HUDEP-2 (cell line): ENCODE data around the gene SLC15A1.

ENCODE experiments used
- DNase-seq, 76 experiments: peaks; one replicate each; lab custom pipeline; 2025; ENCODE audit not compliant: unreplicated experiment in 76 of 76; lab: John Stamatoyannopoulos, UW

SLC15A1 gene

DNA sequence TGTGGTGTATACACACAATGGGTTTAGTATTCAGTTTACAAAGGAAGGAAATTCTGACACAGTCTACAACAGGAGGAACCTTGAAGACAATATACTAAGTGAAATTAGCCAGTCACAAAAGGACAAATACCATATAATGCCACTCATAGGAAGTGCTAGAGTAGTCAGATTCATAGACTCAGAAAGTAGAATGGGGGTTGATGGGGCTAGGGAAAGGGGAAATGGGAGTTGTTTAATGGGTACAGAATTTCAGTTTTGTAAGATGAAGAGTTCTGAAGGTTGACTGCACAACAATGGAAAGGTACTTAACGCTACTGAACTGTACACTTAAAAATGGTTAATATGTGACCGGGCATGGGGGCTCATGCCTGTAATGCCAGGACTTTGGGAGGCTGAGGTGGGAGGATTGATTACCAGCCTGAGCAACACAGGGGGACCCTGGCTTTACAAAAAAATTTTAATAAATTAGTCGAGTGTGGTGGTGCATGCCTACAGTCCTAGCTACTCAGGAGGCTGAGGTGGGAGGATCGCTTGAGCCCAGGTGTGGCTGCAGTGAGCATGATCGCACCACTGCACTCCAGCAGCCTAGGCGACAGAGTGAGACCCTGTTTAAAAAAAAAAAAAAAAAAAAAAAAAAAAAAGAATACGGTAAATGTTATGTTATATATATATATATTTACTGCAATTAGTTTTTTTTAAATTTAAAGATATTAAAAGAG lies 45.0 kb downstream of the SLC15A1 start:
- DNase-seq = no peak

DNA sequence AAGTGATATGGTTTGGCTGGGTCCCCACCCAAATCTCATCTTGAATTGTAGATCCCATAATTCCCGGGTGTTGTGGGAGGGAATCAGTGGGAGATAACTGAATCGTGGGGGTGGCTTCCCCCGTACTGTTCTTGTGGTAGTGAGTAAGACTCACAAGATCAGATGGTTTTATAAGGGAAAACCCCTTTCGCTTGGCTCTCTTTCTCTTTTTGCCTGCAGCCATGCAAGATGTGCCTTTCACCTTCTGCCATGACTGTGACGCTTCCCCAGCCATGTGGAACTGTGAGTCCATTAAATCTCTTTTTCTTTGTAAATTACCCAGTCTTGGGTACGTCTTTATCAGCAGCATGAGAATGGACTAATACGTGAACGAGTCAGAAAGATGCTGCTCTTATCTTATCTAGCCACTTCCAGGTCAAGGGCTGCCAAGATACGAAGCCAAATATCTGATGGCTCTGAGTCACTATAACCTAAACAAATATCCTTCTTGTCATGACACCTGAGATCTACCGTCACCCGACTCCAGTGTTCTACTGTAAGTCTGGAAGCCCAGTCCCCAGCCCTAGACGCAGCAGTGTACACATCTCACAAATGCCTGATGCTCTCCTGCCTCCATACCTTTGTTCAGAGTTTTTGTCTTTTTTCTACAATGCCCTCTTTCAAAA lies 45.9 kb downstream of the SLC15A1 start:
- DNase-seq = peak in 2 of 76 experiments; percentile 10 to 17

DNA sequence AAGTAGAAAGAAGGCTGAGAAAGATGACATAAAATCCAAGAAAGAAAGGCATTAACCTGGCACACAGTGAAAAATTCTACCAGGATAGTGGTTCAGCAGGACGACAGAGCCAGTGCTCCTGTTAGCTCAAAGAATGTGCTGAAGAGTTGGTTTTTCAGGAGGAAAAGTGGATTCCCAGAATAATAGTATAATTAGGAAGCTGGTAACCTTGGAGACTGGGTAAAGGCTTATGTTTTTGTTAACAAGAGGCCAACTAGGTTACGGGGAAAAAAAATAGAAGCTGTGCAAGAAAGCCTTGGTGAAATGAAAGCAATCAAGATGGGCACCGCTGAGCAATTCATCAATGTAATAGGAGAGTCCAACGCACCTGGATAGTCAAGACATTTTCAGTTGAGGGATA lies 54.7 kb downstream of the SLC15A1 start:
- DNase-seq = no peak

DNA sequence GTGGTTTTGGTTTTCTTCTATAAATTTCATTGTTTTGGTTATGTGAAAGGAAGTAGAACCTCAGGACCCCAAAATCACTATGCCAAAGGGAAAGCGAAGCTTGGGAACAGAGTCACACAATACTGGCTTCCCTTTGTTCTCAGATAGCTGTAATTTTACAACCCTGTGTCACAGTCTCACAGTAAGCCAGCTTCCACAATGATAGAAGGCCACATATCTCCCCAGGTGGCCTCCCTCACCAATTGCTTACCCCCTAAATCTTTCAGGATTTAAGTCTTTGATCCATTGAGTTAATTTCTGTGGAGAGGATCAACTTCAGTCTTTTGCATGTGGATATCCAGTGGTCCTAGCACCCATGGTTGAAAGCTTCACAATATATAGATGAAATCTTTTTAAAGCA lies 58.7 kb downstream of the SLC15A1 start:
- no peak for DNase-seq

DNA sequence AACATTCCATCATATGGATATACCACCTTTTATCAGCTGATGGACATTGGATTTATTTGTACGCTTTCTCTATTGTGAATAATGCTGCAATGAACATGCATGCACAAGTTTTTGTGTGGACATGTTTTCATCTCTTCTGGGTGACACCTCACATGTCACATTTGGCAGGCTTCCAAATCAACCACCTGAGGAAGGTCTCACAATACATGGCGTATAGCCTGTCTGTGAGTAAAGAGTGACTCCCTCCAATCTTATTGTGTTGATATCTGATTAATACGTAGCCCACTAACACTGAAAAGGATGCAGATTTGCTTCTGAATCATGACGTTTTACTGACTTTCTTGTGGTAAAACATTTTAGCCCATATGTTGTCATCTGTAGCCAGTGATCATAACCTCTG lies 61.1 kb downstream of the SLC15A1 start:
- DNase-seq = no peak

DNA sequence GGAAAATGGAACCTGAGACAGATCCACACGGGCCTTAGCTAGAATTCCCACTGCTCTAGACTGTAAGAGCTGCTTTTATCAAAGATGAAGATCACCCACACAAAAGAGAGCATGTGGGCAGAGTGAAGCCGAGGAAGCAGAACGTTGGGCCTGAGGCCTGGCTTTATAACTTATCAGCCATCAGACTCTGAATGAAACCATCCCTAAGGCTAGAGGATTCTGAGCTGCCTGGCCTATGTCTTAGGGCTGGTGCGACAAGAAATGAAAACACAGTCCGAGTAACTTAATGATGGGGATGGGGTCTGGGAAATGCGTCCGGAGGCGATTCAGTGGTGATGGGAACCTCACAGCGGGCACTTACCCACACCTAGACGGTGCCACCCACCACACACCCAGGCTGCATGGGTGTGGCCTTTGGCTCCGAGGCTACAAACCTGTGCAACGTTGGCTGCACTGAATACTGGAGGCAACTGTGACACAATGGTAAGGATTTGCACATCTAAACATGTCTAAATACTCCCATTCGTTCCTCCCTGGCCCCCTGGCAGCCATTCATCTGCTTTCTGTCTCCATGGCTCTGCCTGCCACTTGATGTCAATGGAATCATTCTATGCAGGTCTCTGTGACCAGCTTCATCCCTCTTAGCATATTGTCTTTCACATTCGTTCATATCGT lies 62.0 kb downstream of the SLC15A1 start:
- no peak for DNase-seq

DNA sequence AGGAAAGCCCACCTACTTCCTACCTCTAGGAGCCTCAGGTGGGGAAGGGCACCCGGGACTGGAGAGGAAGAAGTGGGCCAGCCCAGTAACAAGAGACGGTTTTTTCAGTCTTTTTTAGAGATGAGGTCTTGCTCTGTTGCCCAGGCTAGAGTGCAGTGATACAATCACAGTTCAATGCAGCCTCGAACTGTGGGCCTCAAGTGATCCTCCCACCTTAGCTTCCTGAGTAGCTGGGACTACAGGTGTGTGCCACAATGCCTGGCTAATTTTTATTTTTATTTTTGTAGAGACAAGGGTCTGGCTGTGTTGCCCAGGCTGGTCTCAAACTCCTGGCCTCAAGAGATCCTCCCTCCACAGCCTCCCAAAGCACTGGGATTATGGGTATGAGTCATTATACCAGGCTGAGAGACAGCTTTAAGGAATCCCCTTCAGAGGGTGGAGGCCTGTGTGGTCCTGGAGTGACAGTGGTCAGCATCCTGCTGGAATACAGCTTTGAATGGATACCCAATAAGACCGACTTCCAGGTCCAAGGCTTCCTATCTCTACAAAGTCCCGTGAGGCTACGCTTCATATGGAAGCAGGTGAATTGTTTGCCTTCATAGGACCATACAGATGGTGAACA lies 63.0 kb downstream of the SLC15A1 start:
- no peak for DNase-seq

DNA sequence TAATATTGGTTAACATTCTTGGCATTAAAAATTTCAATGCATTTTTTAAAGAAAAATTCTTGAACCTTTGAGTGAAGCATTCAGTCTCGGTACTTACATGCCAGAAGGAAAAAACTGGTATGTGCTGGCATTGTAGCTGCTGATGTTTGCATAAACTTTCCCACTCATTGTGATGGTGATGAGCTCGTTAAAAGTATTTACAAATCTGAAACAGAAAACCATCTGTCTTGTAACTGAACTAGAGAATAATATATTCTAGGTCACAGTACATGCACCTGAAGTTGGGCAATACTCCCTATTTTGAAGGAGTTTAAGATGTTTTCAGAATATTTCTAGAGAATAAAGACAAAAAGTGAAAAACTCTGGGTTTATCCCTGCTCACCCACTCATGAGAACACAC lies 64.1 kb downstream of the SLC15A1 start:
- DNase-seq = no peak

DNA sequence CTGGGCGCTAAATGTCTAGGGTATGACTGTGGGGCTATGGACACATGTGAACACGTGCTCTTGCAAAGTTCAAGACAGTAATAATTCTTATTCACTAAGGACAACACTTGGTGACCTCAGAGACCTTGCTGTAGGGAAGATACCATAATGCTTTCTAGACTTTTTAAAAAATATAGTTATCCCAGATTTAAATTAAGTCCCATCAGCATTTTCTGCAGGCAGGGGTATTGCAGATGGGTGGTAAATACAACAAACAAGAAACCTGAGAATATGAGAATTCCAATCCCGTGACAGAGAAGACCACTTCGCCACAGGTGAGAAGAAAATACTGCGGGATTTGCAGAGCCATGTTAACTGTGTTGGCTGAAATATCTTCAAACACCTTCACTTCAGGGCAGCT lies 65.2 kb downstream of the SLC15A1 start:
- no peak for DNase-seq

DNA sequence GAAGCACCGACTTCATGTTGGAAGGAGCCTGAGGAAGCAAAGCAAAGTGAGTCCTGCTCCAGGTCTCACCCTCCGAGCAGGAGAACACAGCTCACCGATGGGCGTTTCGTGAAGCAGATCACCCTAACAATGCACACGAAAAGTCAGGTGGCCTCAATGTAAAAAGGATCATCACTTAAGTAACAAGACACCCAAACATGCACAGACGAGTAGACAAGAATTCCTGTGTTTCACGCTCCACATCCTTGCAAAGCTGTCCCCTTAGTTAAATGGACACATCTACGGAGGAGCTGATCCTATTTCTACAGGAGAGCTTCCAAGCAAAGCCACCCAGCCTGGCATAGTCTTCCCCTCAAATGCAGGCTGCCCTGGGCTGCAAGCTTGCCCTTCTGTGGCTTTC lies 66.2 kb downstream of the SLC15A1 start:
- no peak for DNase-seq

DNA sequence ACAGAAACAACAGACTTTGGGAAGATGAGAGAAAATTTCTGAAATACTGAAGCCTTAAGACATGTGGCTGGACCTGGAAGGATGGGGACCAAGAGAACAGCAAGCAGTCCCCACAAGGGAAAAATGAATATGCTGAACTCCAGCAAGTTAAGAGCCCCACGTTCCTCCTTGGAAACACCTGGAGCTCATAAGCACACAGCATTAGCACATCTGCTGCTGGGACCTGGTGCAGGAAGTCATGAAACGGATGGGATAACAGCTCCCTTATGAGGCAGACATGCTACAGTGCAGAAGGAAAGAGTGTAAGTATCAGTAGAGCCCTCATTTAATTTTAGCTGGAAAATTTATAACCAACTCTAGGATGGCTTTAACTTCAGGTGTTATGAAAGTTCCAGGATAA lies 67.3 kb downstream of the SLC15A1 start:
- no peak for DNase-seq

DNA sequence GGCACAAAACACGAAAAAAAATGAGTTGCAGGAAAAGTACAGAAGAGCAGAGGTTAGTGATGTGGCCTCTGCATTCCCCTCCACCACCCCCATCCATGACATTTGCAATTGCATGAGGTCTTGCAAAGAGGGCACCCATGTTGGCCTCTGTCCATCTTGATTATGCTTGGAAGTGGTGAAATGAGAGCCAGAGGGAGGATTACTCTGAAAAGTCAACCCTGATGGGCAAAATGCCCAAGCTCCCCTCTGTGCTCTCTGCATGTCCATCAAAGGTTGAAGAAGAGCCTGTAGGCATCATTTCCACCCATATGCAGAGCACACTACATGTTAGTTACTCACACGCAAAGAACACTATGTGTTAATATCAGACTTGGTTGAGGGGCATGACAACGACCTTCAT lies 71.4 kb downstream of the SLC15A1 start:
- no peak for DNase-seq

DNA sequence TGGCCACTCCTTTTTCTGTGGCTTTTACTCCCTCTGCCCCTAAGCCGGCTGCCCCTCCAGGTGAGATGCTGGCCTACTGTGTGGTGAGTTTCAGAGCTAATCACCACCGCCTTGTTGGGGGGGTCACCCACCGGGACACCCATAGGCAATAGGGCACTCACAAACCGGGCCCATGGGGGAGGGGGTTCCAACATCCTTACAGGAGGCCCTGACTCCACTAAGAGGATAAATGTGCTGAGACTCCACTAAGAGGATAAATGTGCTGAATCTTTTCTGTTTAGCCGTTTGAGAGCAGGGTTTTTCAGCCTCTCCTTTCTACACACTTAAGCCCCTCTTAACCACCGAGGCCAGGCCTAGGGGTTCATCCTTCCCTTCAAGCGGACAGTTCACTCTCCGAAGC lies 73.7 kb downstream of the SLC15A1 start:
- DNase-seq = no peak

DNA sequence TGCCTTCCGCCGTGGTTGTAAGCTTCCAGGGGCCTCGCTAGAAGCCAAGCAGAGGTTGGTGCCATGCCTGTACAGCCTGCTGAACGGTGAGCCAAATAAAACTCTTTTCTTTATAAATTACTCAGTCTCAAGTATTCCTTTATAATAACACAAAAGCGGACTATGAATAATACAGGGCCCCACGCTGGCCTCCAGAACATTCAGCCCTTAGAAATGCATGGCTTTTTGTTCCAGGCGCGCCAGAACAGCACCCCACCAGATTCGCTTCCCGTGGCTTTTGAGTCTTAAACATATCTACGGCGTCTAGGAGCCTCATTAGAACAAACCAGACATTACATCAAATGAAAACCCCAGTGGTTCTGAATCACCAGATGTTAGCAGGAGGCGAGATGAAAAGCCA lies 75.1 kb downstream of the SLC15A1 start:
- DNase-seq = no peak

DNA sequence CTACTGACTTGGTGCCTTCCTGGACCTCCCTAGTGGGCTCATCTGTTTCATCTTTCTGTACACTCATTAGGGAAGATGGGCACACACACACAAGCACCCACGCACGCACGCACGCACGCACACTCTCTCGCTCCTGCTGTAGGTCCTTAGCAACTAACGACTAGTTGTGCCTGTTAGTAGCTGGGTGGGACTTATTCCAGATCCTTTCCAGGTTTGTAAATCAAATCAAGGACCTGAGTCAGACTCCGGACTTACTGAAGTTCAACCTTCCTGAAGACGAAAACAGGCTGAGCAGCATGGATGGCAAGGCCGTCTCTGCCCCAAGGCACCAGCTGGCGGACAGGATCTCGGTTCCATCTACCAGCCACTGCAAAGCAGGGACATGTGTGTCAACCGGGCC lies 76.2 kb downstream of the SLC15A1 start:
- no peak for DNase-seq

DNA sequence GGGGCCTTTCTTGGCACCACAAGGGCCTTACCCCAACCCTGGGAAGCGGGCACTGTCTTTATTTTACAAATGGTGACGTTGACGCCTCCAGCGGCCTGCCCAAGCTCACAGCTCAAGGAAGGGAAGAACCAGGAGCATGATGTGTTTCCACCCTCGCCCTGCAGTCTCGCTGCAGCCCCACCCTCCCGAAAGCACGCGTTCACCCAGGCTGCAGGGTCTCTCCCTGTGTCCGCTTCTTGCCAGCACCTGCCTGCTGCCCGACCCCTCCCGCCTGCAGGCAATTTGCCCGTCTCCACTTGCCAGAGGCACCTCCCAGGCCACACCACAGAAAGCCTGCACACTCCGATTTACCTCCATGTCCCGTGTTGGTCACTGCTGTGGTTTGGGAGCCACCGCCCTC lies 76.6 kb downstream of the SLC15A1 start:
- DNase-seq = no peak

DNA sequence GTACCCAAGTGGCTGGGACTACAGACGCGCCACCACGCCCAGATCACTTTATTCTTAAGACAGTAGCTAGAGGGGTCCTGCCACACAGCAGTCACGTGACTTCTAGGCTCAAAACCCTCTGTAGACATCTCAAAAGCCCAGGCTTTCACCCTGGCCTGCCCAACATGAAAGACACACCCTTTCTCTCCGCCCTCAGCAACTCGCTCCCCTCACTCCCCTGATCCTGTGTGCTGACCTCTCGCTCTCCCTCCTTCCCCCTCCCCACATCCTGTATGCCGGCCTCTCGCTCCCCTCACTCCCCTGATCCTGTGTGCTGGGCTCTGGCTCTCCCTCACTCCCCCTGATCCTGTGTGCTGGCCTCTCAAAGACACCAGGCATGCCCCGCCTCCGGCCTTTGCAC lies 77.4 kb downstream of the SLC15A1 start:
- no peak for DNase-seq

DNA sequence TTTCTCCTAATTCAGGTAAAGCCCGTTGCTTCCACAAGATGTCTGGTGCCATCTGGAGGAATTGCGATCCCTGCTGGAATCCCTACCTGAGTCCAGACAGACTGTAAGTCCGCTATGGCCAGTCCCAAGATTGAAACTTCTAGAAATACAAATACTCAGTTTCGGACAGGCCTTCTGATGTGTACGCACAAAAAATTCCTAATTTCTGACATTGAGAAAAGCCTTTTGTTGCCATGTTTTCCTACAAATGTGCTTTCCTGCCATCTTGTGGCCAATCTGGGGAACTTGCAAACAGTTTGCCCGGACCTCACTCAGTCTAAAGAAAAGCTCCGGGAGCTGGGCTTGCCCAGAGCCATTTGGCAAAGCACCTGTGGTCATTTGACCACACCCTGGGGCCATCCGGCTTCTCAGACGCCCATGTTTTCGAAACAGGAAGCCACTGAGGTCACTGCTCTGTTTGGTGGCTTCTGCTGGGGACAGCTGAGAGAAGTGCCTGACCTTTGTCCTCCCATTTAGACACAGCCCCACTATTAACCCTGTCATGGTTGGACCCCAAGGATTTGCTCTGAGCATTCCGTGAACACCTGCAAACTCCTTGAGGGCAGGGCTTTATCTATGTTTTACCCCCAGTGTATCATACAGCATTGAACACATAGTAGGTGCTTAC lies 79.4 kb downstream of the SLC15A1 start:
- DNase-seq = peak in 46 of 76 experiments; percentile 2 to 69 (median 20)

DNA sequence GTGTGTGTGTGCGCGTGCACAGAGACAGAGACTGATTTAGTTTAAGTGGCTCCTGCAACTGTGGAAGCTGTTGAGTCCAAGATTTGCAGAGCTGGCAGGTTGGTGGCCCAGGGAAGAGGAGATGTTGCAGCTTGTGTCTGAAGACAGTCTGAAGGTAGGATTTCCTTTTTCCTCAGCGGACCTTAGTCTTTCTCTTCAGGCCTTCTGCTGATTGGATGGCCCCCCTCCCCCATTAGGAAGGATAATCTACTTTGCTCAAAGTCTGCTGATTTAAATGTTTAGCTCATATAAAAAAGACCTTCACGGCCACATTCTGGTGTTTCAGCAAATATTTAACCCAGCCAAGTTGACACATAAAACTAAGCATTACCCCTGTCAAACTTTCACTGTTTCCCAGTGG lies 84.3 kb downstream of the SLC15A1 start:
- DNase-seq = no peak

DNA sequence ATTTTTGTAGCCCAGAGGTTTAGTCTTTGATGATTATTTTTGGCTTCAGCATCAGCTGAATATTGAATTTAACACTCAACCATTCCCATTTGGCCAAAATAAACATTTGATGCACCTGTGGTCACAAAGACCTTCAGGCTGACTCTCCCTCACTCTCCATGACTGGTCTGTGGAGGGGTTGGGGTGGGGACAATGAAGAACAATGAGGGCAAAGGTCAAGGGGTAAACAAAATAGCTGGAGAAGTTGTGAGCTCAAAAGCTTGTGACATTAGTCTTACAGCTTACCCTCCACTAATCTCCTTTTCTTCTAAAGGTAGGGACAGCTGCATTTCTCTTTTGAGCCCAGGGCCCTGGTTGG lies 86.9 kb downstream of the SLC15A1 start:
- DNase-seq = no peak
